ENCODE results near the gene PIWIL4. TPM values are rescaled to one million over a fixed set of nuclear protein-coding genes. Genes with fewer than 3 reads are reported as not detected.
A peak's percentile ranks its signal among the peaks of the same experiment; 100 is the strongest.

PIWIL4 gene
- total and polyA plus RNA-seq, 2 of the 8 experiments (the other 6 are each of a cell fraction or from before 2014, with no cell fraction given): 0.51 to 0.52 TPM

DNA sequence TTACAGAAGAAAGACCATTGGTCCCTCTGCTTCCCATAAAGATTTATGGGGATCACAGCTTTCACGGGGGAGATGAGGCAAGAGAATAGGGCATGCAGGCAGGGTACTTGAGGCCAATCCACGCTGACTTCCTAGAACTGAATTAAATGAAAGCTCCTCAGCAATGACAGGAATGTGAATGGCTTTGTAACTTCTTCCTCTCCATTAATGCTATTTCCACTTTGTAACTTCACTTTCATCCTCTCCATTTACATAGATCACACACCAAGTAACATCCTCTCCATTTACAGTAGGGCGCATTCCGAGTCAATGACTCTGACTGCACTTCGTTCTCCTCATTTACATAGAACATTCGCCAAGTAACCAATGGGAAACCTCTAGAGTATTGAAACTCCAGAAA lies 89.8 kb downstream of the PIWIL4 start (continued):
- TF ChIP-seq, protein P1, sequence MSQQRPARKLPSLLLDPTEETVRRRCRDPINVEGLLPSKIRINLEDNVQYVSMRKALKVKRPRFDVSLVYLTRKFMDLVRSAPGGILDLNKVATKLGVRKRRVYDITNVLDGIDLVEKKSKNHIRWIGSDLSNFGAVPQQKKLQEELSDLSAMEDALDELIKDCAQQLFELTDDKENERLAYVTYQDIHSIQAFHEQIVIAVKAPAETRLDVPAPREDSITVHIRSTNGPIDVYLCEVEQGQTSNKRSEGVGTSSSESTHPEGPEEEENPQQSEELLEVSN (IDR thresholded peaks at IDR 0.05): peak; percentile 34; the same call in 1 of the 2 replicates
- TF ChIP-seq YY1 (IDR thresholded peaks at IDR 0.05; ENCODE audit: low read depth, low read length) (peak; percentile 19; the same call in 1 of the 2 replicates), SP1 (IDR thresholded peaks at IDR 0.05; ENCODE audit: low read depth, low read length) (peak; percentile 66), RFX5 (IDR thresholded peaks at IDR 0.05; ENCODE audit: borderline replicate concordance, low read depth, low read length) (no peak), CEBPB (IDR thresholded peaks at IDR 0.05; ENCODE audit: low read depth, low read length) (peak; percentile 61; the same call in 1 of the 2 replicates), MAFK (IDR thresholded peaks at IDR 0.05; ENCODE audit: low read depth, low read length) (no peak)
- TF ChIP-seq, protein P2, sequence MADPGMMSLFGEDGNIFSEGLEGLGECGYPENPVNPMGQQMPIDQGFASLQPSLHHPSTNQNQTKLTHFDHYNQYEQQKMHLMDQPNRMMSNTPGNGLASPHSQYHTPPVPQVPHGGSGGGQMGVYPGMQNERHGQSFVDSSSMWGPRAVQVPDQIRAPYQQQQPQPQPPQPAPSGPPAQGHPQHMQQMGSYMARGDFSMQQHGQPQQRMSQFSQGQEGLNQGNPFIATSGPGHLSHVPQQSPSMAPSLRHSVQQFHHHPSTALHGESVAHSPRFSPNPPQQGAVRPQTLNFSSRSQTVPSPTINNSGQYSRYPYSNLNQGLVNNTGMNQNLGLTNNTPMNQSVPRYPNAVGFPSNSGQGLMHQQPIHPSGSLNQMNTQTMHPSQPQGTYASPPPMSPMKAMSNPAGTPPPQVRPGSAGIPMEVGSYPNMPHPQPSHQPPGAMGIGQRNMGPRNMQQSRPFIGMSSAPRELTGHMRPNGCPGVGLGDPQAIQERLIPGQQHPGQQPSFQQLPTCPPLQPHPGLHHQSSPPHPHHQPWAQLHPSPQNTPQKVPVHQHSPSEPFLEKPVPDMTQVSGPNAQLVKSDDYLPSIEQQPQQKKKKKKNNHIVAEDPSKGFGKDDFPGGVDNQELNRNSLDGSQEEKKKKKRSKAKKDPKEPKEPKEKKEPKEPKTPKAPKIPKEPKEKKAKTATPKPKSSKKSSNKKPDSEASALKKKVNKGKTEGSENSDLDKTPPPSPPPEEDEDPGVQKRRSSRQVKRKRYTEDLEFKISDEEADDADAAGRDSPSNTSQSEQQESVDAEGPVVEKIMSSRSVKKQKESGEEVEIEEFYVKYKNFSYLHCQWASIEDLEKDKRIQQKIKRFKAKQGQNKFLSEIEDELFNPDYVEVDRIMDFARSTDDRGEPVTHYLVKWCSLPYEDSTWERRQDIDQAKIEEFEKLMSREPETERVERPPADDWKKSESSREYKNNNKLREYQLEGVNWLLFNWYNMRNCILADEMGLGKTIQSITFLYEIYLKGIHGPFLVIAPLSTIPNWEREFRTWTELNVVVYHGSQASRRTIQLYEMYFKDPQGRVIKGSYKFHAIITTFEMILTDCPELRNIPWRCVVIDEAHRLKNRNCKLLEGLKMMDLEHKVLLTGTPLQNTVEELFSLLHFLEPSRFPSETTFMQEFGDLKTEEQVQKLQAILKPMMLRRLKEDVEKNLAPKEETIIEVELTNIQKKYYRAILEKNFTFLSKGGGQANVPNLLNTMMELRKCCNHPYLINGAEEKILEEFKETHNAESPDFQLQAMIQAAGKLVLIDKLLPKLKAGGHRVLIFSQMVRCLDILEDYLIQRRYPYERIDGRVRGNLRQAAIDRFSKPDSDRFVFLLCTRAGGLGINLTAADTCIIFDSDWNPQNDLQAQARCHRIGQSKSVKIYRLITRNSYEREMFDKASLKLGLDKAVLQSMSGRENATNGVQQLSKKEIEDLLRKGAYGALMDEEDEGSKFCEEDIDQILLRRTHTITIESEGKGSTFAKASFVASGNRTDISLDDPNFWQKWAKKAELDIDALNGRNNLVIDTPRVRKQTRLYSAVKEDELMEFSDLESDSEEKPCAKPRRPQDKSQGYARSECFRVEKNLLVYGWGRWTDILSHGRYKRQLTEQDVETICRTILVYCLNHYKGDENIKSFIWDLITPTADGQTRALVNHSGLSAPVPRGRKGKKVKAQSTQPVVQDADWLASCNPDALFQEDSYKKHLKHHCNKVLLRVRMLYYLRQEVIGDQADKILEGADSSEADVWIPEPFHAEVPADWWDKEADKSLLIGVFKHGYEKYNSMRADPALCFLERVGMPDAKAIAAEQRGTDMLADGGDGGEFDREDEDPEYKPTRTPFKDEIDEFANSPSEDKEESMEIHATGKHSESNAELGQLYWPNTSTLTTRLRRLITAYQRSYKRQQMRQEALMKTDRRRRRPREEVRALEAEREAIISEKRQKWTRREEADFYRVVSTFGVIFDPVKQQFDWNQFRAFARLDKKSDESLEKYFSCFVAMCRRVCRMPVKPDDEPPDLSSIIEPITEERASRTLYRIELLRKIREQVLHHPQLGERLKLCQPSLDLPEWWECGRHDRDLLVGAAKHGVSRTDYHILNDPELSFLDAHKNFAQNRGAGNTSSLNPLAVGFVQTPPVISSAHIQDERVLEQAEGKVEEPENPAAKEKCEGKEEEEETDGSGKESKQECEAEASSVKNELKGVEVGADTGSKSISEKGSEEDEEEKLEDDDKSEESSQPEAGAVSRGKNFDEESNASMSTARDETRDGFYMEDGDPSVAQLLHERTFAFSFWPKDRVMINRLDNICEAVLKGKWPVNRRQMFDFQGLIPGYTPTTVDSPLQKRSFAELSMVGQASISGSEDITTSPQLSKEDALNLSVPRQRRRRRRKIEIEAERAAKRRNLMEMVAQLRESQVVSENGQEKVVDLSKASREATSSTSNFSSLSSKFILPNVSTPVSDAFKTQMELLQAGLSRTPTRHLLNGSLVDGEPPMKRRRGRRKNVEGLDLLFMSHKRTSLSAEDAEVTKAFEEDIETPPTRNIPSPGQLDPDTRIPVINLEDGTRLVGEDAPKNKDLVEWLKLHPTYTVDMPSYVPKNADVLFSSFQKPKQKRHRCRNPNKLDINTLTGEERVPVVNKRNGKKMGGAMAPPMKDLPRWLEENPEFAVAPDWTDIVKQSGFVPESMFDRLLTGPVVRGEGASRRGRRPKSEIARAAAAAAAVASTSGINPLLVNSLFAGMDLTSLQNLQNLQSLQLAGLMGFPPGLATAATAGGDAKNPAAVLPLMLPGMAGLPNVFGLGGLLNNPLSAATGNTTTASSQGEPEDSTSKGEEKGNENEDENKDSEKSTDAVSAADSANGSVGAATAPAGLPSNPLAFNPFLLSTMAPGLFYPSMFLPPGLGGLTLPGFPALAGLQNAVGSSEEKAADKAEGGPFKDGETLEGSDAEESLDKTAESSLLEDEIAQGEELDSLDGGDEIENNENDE (IDR thresholded peaks at IDR 0.05; ENCODE audit: insufficient replicate concordance, low read length): peak; percentile 55
